H1 (cell line): ENCODE measurements around the gene OPCML. TPM values are rescaled to one million over a fixed set of nuclear protein-coding genes. Genes with fewer than 3 reads are reported as not detected.

Experiments
- CTCF ChIA-PET: fragments of 300-600 bp; sonication (Branson Sonifier 250); formaldehyde crosslinking; loops from one replicate; lab custom pipeline; 2021; ENCODE audit not compliant: partially characterized antibody; lab: Charles Lee
- POLR2A ChIA-PET: fragments of 300-600 bp; sonication (Branson Sonifier 250); formaldehyde crosslinking; loops from one replicate; lab custom pipeline; 2021; ENCODE audit warnings: inconsistent platforms; ENCODE audit not compliant: partially characterized antibody; lab: Charles Lee
- DNase-seq, 2 experiments: peaks; one replicate each; pipeline versions ENCODE4 v3.0.0 to v3.0.0-alpha.2; 2010 to 2022; ENCODE audit warnings: low spot score in 2 of 2, low read depth in 1 of 2, mixed read lengths in 1 of 2
- FAIRE-seq: peaks from 2 replicates; lab custom pipeline; 2011; peaks lifted over from hg19 to GRCh38; lab: Jason Lieb, UNC
- H2AFZ ChIP-seq: 2 replicates; pipeline ENCODE4 v1.8.1; 2012; ENCODE audit warnings: low read length, inconsistent platforms
- H2AK5ac ChIP-seq: 2 replicates; pipeline ENCODE4 v1.6.1; 2013; ENCODE audit warnings: low read depth, low read length
- H2BK120ac ChIP-seq: replicated peaks from 2 replicates; pipeline ENCODE3; 2013; ENCODE audit warnings: low read depth, low read length, inconsistent platforms
- H2BK12ac ChIP-seq: 2 replicates; pipeline ENCODE4 v1.6.1; 2013; ENCODE audit warnings: low read depth, low read length
- H2BK15ac ChIP-seq: 2 replicates; pipeline ENCODE4 v1.6.1; 2013; ENCODE audit warnings: low read length
- H2BK20ac ChIP-seq: 2 replicates; pipeline ENCODE4 v1.6.1; 2013; ENCODE audit warnings: low read length
- H2BK5ac ChIP-seq: 2 replicates; pipeline ENCODE4 v1.6.1; 2013; ENCODE audit warnings: low read depth, low read length
- H3K14ac ChIP-seq: 2 replicates; pipeline ENCODE4 v1.6.1; 2013; ENCODE audit warnings: inconsistent platforms; ENCODE audit not compliant: insufficient read length
- H3K18ac ChIP-seq: 2 replicates; pipeline ENCODE4 v1.6.1; 2013; ENCODE audit warnings: low read length; ENCODE audit errors: extremely low read depth
- H3K23ac ChIP-seq: 2 replicates; pipeline ENCODE4 v1.6.1; 2013; ENCODE audit warnings: inconsistent platforms; ENCODE audit not compliant: insufficient read length
- H3K23me2 ChIP-seq: 2 replicates; pipeline ENCODE4 v1.6.1; 2013; ENCODE audit warnings: low read depth, low read length
- H3K27ac ChIP-seq: 2 replicates; pipeline ENCODE4 v1.6.1; 2011; ENCODE audit warnings: low read depth, low read length, inconsistent platforms
- H3K27me3 ChIP-seq, 4 experiments: replicated peaks in 1 of 4; 1 replicate in 1 of 4; 2 replicates in 3 of 4; pipeline versions ENCODE4 v1.6.1 to v1.8.1; 2011 to 2013; ENCODE audit warnings: low read length in 3 of 4, mild to moderate bottlenecking in 3 of 4, inconsistent platforms in 2 of 4, mixed read lengths in 2 of 4, moderate library complexity in 1 of 4; ENCODE audit not compliant: control insufficient read depth in 3 of 4, insufficient read depth in 3 of 4; ENCODE audit errors: extremely low read depth in 1 of 4
- H3K36me3 ChIP-seq, 4 experiments: 2 replicates each; pipeline versions ENCODE4 v1.6.1 to v1.8.1; 2011 to 2013; ENCODE audit warnings: mild to moderate bottlenecking in 4 of 4, low read length in 3 of 4, moderate library complexity in 2 of 4, control low read depth in 1 of 4, inconsistent platforms in 1 of 4; ENCODE audit not compliant: insufficient read depth in 4 of 4, control insufficient read depth in 2 of 4
- H3K4ac ChIP-seq: replicated peaks from 2 replicates; pipeline ENCODE3; 2013; ENCODE audit warnings: low read length, low read depth, mixed read lengths, inconsistent platforms; ENCODE audit not compliant: insufficient read length
- H3K4me1 ChIP-seq, 4 experiments: replicated peaks in 1 of 4; 1 replicate in 1 of 4; 2 replicates in 3 of 4; pipeline versions ENCODE4 v1.6.1 to v1.8.1; 2011 to 2013; ENCODE audit warnings: low read length in 3 of 4, inconsistent platforms in 2 of 4, mixed read lengths in 1 of 4; ENCODE audit not compliant: insufficient read depth in 4 of 4, control insufficient read depth in 3 of 4
- H3K4me2 ChIP-seq, 2 experiments: 2 replicates each; pipeline versions ENCODE4 v1.6.1 to v1.8.1; 2011 to 2013; ENCODE audit warnings: low read depth in 2 of 2, low read length in 2 of 2, control low read depth in 1 of 2, inconsistent platforms in 1 of 2, mild to moderate bottlenecking in 1 of 2; ENCODE audit not compliant: insufficient read depth in 1 of 2
- H3K4me3 ChIP-seq, 4 experiments: fragments of 200-600, 300-600 bp in 1 of 4; sonication (generic), shearing (Covaris generic), sonication (Bioruptor Twin) in 1 of 4; 2 replicates each; pipeline versions ENCODE4 v1.5.1 to v1.8.1; 2011 to 2016; ENCODE audit warnings: low read length in 4 of 4, low read depth in 3 of 4, control low read depth in 2 of 4, inconsistent platforms in 2 of 4, mild to moderate bottlenecking in 2 of 4, mixed read lengths in 1 of 4, moderate library complexity in 1 of 4; ENCODE audit not compliant: insufficient read depth in 2 of 4; ENCODE audit errors: extremely low read depth in 1 of 4
- H3K56ac ChIP-seq: replicated peaks from 2 replicates; pipeline ENCODE3; 2013; ENCODE audit warnings: low read depth, mild to moderate bottlenecking, mixed read lengths, low read length, inconsistent platforms; ENCODE audit not compliant: insufficient read length
- H3K79me1 ChIP-seq: 2 replicates; pipeline ENCODE4 v1.6.1; 2013; ENCODE audit warnings: low read depth, low read length, control low read depth
- H3K79me2 ChIP-seq, 2 experiments: 2 replicates each; pipeline versions ENCODE4 v1.6.1 to v1.8.1; 2012 to 2013; ENCODE audit warnings: low read length in 2 of 2, mild to moderate bottlenecking in 2 of 2, inconsistent platforms in 1 of 2; ENCODE audit not compliant: insufficient read depth in 2 of 2, control insufficient read depth in 1 of 2
- H3K9ac ChIP-seq, 4 experiments: replicated peaks in 1 of 4; 1 replicate in 1 of 4; 2 replicates in 3 of 4; pipeline versions ENCODE4 v1.6.1 to v1.8.1; 2011 to 2013; ENCODE audit warnings: low read depth in 3 of 4, low read length in 3 of 4, control low read depth in 2 of 4, mild to moderate bottlenecking in 2 of 4, moderate library complexity in 2 of 4, inconsistent platforms in 1 of 4; ENCODE audit errors: extremely low read depth in 1 of 4
- H3K9me3 ChIP-seq, 2 experiments: 2 replicates each; pipeline versions ENCODE4 v1.6.1 to v1.8.1; 2012 to 2013; ENCODE audit warnings: mild to moderate bottlenecking in 2 of 2, moderate library complexity in 2 of 2, control low read depth in 1 of 2, inconsistent platforms in 1 of 2, low read depth in 1 of 2, low read length in 1 of 2, mixed read lengths in 1 of 2; ENCODE audit not compliant: insufficient read depth in 2 of 2
- H4K20me1 ChIP-seq, 2 experiments: replicated peaks in 1 of 2; 2 replicates each; pipeline versions ENCODE3 to v1.8.1; 2011 to 2013; ENCODE audit warnings: inconsistent platforms in 2 of 2, low read length in 2 of 2, mild to moderate bottlenecking in 1 of 2; ENCODE audit not compliant: insufficient read depth in 2 of 2, control insufficient read depth in 1 of 2
- H4K5ac ChIP-seq: 2 replicates; pipeline ENCODE4 v1.6.1; 2013; ENCODE audit warnings: low read length, low read depth, mixed read lengths, inconsistent platforms; ENCODE audit not compliant: insufficient read length
- H4K8ac ChIP-seq: 2 replicates; pipeline ENCODE4 v1.8.0; 2013; ENCODE audit warnings: mild to moderate bottlenecking, moderate library complexity, low read length, inconsistent platforms; ENCODE audit not compliant: insufficient read depth; ENCODE audit errors: extremely low read depth
- H4K91ac ChIP-seq: replicated peaks from 2 replicates; pipeline ENCODE3; 2013; ENCODE audit warnings: low read length, mixed read lengths, inconsistent platforms; ENCODE audit not compliant: insufficient read length
- ASH2L ChIP-seq: fragments of 200-600, 300-600 bp; sonication (generic); IDR thresholded peaks from one replicate; pipeline ENCODE4 v1.7.1; 2017; ENCODE audit warnings: low read length
- GABPA ChIP-seq: IDR thresholded peaks from 2 replicates; pipeline ENCODE4 v1.6.1; 2011; ENCODE audit warnings: mild to moderate bottlenecking, low read length, moderate library complexity, borderline replicate concordance; ENCODE audit not compliant: insufficient read depth
- KDM5A ChIP-seq: fragments of 200-600 bp; IDR thresholded peaks from 2 replicates; pipeline ENCODE4 v1.7.1; 2012; ENCODE audit warnings: mild to moderate bottlenecking, low read length, inconsistent platforms, mixed read lengths
- NANOG ChIP-seq: IDR thresholded peaks from 2 replicates; pipeline ENCODE4 v1.6.1; 2011; ENCODE audit warnings: low read length, low read depth, mild to moderate bottlenecking, inconsistent platforms; ENCODE audit not compliant: insufficient read depth, poor library complexity, severe bottlenecking
- NRF1 ChIP-seq: IDR thresholded peaks from 2 replicates; pipeline ENCODE4 v1.6.1; 2011; ENCODE audit warnings: mild to moderate bottlenecking, low read depth, low read length, improper control_type of control experiment
- POU5F1 ChIP-seq: IDR thresholded peaks from 2 replicates; pipeline ENCODE4 v1.6.1; 2011; ENCODE audit warnings: low read depth, mild to moderate bottlenecking, low read length, moderate library complexity
- RBBP5 ChIP-seq: IDR thresholded peaks from 2 replicates; pipeline ENCODE4 v1.7.1; 2012; ENCODE audit warnings: low read depth, mild to moderate bottlenecking, inconsistent platforms, low read length, moderate library complexity, borderline replicate concordance
- RXRA ChIP-seq: IDR thresholded peaks from 2 replicates; pipeline ENCODE4 v1.6.1; 2011; ENCODE audit warnings: low read depth, mild to moderate bottlenecking, low read length, moderate library complexity; ENCODE audit not compliant: insufficient read depth
- SIRT6 ChIP-seq: IDR thresholded peaks from one replicate; pipeline ENCODE4 v1.7.1; 2012; ENCODE audit warnings: low read length, inconsistent platforms
- TBP ChIP-seq: IDR thresholded peaks from 2 replicates; pipeline ENCODE4 v1.6.1; 2011; ENCODE audit warnings: low read depth, low read length, improper control_type of control experiment
- WGBS, 2 experiments: shearing (Covaris generic) in 1 of 2; methylation state at CpG; one replicate each; pipeline versions ENCODE4 v1.1.6 to v1.1.7; 2013 to 2015; ENCODE audit warnings: low lambda C conversion rate in 2 of 2, mixed read lengths in 2 of 2, inconsistent platforms in 1 of 2, low coverage in 1 of 2, missing lambda C conversion rate in 1 of 2; ENCODE audit not compliant: insufficient replicate concordance in 2 of 2, insufficient coverage in 1 of 2, insufficient read length in 1 of 2; ENCODE audit errors: extremely low coverage in 1 of 2, missing lambda C conversion rate in 1 of 2; 5-methylcytosine and 5-hydroxymethylcytosine counted together
- polyA plus RNA-seq, 7 experiments: library from polyadenylated mRNA; depleted of rRNA in 3 of 7; stranded (reverse) in 5 of 7; unstranded in 2 of 7; fragments of >200 nt in 5 of 7; fragments of 200-250 nt in 2 of 7; gene quantifications; 1 replicate in 5 of 7; 2 replicates in 1 of 7; 4 replicates in 1 of 7; pipeline versions ENCODE4 v1.2.1 to v1.2.3, GENCODE V29; 2011 to 2013; ENCODE audit warnings: missing spikeins in 2 of 7, mixed read lengths in 2 of 7
- total RNA-seq: library from RNA; stranded (reverse); fragmentation: NEBNext Ultra II Directional; extraction: Animal tissue kit (Norgen Biotek cat#: 25700); gene quantifications from 2 replicates; pipeline ENCODE4 v1.2.1, GENCODE V29; 2021

The OPCML gene
- total and polyA plus RNA-seq, 2 of the 8 experiments (the other 6 are each of a cell fraction or from before 2014, with no cell fraction given), result 2.3 to 3.1 TPM

- no peaks in the 10 kb centered on the region for H4K20me1 ChIP-seq
- no peak overlapping the region for H3K56ac ChIP-seq
- no peak overlapping the region for H2AFZ ChIP-seq
- 87% methylated on average over 4 of the region's 4 CpGs; no CpG with 5 or more reads in 1 of the 2 experiments for WGBS, 2 experiments
- H3K9me3 ChIP-seq, result no peaks in the 10 kb centered on the region
- no peaks in the 10 kb centered on the region for H3K23me2 ChIP-seq
- CTCF ChIA-PET, result interaction anchor here (0.5 to 2.0 kb wide), 7 partner anchors 10 to 257 kb away, joined by 3 to 11 read pairs (median 3); no protein-coding TSS in a partner anchor
- H3K4me3 ChIP-seq, result no peak overlapping the region
- no peak overlapping the region for H4K91ac ChIP-seq
- DNase-seq (no peak), FAIRE-seq (no peak)
- H3K79me2 ChIP-seq, result no peaks in the 10 kb centered on the region
- H3K36me3 ChIP-seq, result no peaks in the 10 kb centered on the region
- no peak overlapping the region for H3K27ac ChIP-seq
- H3K23ac ChIP-seq, result no peak overlapping the region
- no peak overlapping the region for H3K9ac ChIP-seq
- TF ChIP-seq KDM5A (no peak), RBBP5 (no peak), POU5F1 (no peak), ASH2L (no peak), NANOG (no peak), NRF1 (no peak), GABPA (no peak), TBP (no peak), SIRT6 (no peak), RXRA (no peak)
- H2BK12ac ChIP-seq, result no peak overlapping the region
- H3K4me1 ChIP-seq, result peaks cover 0 to 4% (median 1%) of the 10 kb centered on the region in 4 experiments; a peak in 2 of 7 replicates
- no peak overlapping the region for H3K18ac ChIP-seq
- no peak overlapping the region for H2BK20ac ChIP-seq
- H3K14ac ChIP-seq, result no peak overlapping the region
- no peak overlapping the region for H2BK120ac ChIP-seq
- H3K4me2 ChIP-seq, result no peak overlapping the region
- H3K79me1 ChIP-seq, result no peaks in the 10 kb centered on the region
- no peaks in the 10 kb centered on the region for H3K27me3 ChIP-seq
- H4K5ac ChIP-seq, result no peak overlapping the region
- no peak overlapping the region for H2BK5ac ChIP-seq
- no peak overlapping the region for H3K4ac ChIP-seq
- H4K8ac ChIP-seq, result no peak overlapping the region
- no peak overlapping the region for H2AK5ac ChIP-seq
- POLR2A ChIA-PET, result interaction anchor here (0.7 kb wide), 1 partner anchor 968 kb away, joined by 4 read pairs; no protein-coding TSS in a partner anchor
- H2BK15ac ChIP-seq, result no peak overlapping the region
Measured at GRCh38 chr11:133123796-133124195, 408.5 kb downstream of the OPCML start.
